HFFc6 (cell line): ENCODE measurements around the gene ARHGAP15. TPM values are rescaled to one million over a fixed set of nuclear protein-coding genes. Genes with fewer than 3 reads are reported as not detected.

Experiments
- DNase-seq: peaks from one replicate; pipeline ENCODE4 v3.0.0-alpha.2; 2018
- H3K27ac Mint-ChIP-seq: 2 replicates; pipeline ENCODE4 v1.8.0; 2020; ENCODE audit warnings: mild to moderate bottlenecking, mixed read lengths
- H3K27me3 Mint-ChIP-seq: 2 replicates; pipeline ENCODE4 v1.8.0; 2021; ENCODE audit warnings: mild to moderate bottlenecking, moderate library complexity, mixed read lengths; ENCODE audit not compliant: insufficient read depth
- H3K36me3 Mint-ChIP-seq: 2 replicates; pipeline ENCODE4 v1.8.0; 2021; ENCODE audit warnings: low read depth, mixed read lengths
- H3K4me1 Mint-ChIP-seq: 2 replicates; pipeline ENCODE4 v1.8.0; 2020; ENCODE audit warnings: low read depth, mixed read lengths
- H3K4me3 Mint-ChIP-seq: 2 replicates; pipeline ENCODE4 v1.8.0; 2020; ENCODE audit warnings: mild to moderate bottlenecking, moderate library complexity, mixed read lengths
- H3K9me3 Mint-ChIP-seq: 2 replicates; pipeline ENCODE4 v1.8.0; 2020; ENCODE audit warnings: mild to moderate bottlenecking, mixed read lengths
- CTCF ChIP-seq: fragments of 200-600 bp; sonication (generic); IDR thresholded peaks from 2 replicates; pipeline ENCODE4 v1.5.0; 2021; ENCODE audit warnings: antibody characterized with exemption, mild to moderate bottlenecking
- total RNA-seq, 6 experiments: library from RNA; stranded (reverse); fragmentation: NEBNext Ultra II Directional; extraction: Animal tissue kit (Norgen Biotek cat#: 25700); gene quantifications; 2 replicates in 1 of 6; 3 replicates in 5 of 6; pipeline ENCODE4 v1.2.3, GENCODE V29; 2021

Gene ARHGAP15
- total RNA-seq, 6 experiments from 2014 or later, result not detected

- Mint-ChIP-seq H3K9me3 (no peaks in the 10 kb centered on the region; the same call in 1 of the 2 replicates), H3K27me3 (no peaks in the 10 kb centered on the region), H3K36me3 (peaks cover 8% of the 10 kb centered on the region), H3K27ac (no peak overlapping the region), H3K4me3 (no peak overlapping the region), H3K4me1 (no peaks in the 10 kb centered on the region)
- no peak for DNase-seq
- TF ChIP-seq CTCF, result no peak
These were observed 494.7 kb downstream of the ARHGAP15 start for GRCh38 chr2:143623909-143624260.

GRCh38 chr2:143629340-143629739, 500.1 kb downstream of the ARHGAP15 start:
- DNase-seq, result peak; percentile 30

GRCh38 chr2:143632751-143633374, 503.6 kb downstream of the ARHGAP15 start:
- Mint-ChIP-seq H3K4me1 (no peaks in the 10 kb centered on the region; the same call in 1 of the 2 replicates), H3K27ac (no peak overlapping the region), H3K4me3 (no peak overlapping the region), H3K9me3 (peaks cover 9% of the 10 kb centered on the region), H3K27me3 (no peaks in the 10 kb centered on the region; the same call in 1 of the 2 replicates), H3K36me3 (peaks cover 3% of the 10 kb centered on the region; the same call in 1 of the 2 replicates)
- TF ChIP-seq CTCF, result no peak
- no peak for DNase-seq

More at GRCh38 chr2:143629340-143629739, 500.1 kb downstream of the ARHGAP15 start:
- no peaks in the 10 kb centered on the region; the same call in 1 of the 2 replicates for H3K4me1 Mint-ChIP-seq
- no peak overlapping the region for H3K4me3 Mint-ChIP-seq
- H3K9me3 Mint-ChIP-seq, result no peaks in the 10 kb centered on the region; the same call in 1 of the 2 replicates
- H3K27me3 Mint-ChIP-seq, result no peaks in the 10 kb centered on the region
- H3K36me3 Mint-ChIP-seq, result peaks cover 8% of the 10 kb centered on the region
- TF ChIP-seq CTCF, result no peak
- H3K27ac Mint-ChIP-seq, result no peak overlapping the region

GRCh38 chr2:143633419-143633818, 504.2 kb downstream of the ARHGAP15 start:
- H3K9me3 Mint-ChIP-seq, result peaks cover 9% of the 10 kb centered on the region
- TF ChIP-seq CTCF, result no peak
- no peak for DNase-seq
- peaks cover 3% of the 10 kb centered on the region; the same call in 1 of the 2 replicates for H3K36me3 Mint-ChIP-seq
- no peak overlapping the region for H3K27ac Mint-ChIP-seq
- no peaks in the 10 kb centered on the region; the same call in 1 of the 2 replicates for H3K27me3 Mint-ChIP-seq
- H3K4me3 Mint-ChIP-seq, result no peak overlapping the region
- H3K4me1 Mint-ChIP-seq, result no peaks in the 10 kb centered on the region; the same call in 1 of the 2 replicates

- Mint-ChIP-seq H3K27ac (no peak overlapping the region), H3K4me3 (no peak overlapping the region), H3K36me3 (peaks cover 3% of the 10 kb centered on the region; the same call in 1 of the 2 replicates), H3K27me3 (no peaks in the 10 kb centered on the region; the same call in 1 of the 2 replicates), H3K9me3 (peaks cover 9% of the 10 kb centered on the region), H3K4me1 (no peaks in the 10 kb centered on the region; the same call in 1 of the 2 replicates)
- no peak for DNase-seq
- no peak for TF ChIP-seq CTCF
These were observed 506.1 kb downstream of the ARHGAP15 start for GRCh38 chr2:143635302-143635701.
